GM21526 (cell line): Measurements from ENCODE around the gene MATK.
"Not testable (repeated sequence)": the region's sequence is repeated elsewhere in the genome, so short reads cannot be mapped to it uniquely, and the experiment has no call there.

Experiments used
- ATAC-seq: cut with Tn5 transposase; IDR thresholded peaks from one replicate; pipeline ENCODE4 v1.9.1; 2021; ENCODE audit warnings: moderate library complexity; ENCODE audit not compliant: unreplicated experiment, low FRiP score

The MATK gene

GRCh38 chr19:3816566-3817218, 30.5 kb upstream of the MATK start:
- ATAC-seq = no peak

- not testable (repeated sequence) for ATAC-seq
Observed at GRCh38 chr19:3816148-3816547, 30.0 kb upstream of the MATK start.

GRCh38 chr19:3814648-3815047, 28.5 kb upstream of the MATK start:
- no peak for ATAC-seq

DNA sequence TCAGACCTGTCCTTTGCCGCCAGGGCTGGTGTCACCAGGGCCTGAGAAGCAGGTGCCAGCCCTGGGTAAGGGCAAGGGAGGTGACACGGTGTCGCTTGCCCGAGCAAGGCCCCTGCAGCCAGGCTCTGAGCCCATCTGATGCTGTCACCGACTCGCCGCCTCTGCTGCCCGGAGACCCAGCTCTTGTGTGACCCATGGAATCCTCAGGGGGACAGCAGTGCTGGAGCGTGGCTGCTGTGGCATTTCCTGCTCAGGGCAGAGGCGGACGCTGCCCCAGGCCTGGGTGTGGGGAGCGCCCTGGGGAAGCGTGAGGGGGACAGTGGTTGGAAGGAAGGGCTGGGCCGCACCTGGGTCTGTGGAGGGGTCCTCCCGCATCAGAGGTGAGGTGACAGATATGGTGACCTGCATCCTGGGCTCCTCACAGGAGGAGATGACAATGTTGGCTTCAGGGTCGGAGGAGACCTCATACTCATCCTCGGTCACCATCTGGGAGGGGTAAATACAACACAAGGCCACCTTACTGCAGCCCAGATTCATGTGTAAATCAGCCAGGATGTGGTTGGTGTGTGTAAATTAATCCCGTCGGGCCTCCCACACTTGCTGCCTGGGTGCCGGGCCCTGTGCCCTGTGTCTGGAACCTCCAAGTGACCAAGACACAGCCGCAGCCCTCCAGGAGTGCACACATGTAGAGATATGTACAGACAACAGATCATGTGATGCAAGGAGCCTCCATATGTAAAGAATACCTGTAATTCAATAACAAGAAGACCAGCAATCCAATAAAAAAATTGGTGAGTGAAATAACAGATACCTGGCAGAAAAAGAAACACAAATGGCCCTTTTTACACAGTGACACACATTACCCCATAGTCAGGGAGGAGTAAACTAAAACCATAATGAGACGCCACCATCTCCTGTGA, 27.6 kb upstream of the MATK start:
- ATAC-seq = no peak

GRCh38 chr19:3810708-3811355, 24.7 kb upstream of the MATK start:
- ATAC-seq = no peak

GRCh38 chr19:3809881-3810707, 23.9 kb upstream of the MATK start:
- no peak for ATAC-seq

DNA sequence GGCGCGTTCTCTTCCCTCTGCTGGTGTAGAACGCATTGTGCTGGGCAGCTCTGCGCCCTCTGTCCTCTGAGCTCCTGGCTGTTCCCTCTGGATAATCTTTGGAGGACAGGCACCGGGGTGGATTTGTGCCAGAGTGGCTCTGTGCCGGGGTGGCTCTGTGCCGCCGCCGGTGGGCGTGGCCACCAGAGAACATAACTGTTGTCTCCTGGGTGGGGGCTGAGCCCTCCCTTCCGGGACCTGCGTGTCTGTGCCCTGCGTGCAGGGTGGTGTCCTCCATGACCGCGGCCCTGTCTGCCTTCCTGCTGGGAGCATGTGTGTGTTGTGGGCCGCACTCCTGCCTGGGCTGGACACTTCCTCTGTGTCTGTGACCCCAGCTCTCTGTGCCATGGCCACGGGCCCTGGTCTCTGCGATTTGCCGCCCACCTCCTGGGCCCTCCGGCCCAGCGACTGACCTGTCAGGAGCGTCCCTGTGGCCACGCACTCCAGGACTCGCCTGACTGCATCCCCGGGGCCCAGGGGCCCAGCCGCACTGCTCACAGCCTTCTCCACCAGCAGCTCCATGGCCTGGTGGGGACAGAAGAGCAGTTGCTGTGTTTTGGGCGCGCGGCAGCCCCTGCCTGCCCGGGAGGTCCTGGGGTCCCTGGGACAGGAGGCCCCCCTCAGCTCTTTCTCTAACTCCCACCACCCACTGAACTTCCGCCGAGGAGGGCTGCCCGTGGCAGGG, 22.4 kb upstream of the MATK start:
- no peak for ATAC-seq

DNA sequence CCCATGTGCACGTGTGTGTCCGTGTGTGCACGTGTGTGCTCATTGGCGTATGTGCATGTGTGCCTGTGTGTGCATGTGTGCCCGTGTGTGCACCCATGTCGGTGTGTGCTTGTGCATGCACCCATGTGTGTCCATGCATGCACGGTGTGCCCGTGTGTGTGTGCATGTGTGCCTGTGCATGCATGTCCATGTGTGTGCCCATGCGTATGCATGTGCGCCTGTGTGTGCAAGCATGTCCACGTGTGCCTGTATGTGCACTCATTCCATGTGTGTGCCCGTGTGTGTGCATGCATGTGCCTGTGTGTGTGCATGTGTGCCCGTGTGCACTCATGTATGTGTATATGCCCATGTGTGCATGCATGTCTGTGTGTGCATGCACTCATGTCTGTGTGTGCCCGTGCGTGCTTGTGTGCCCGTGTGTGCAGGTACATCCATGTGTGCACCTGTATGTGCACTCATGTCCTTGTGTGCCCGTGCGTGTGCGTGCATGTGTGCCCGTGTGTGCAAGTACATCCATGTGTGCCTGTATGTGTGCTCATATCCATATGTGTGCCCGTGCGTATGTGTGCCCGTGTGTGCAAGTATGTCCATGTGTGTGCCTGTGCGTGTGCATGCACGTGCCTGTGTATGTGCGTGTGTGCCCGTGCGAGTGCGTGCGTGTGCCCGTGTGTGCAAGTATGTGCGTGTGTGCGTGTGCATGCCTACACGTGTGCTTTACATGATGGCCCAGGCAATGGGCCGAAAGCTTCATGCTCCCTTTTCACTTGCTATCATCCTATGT, 21.6 kb upstream of the MATK start:
- ATAC-seq = no peak

DNA sequence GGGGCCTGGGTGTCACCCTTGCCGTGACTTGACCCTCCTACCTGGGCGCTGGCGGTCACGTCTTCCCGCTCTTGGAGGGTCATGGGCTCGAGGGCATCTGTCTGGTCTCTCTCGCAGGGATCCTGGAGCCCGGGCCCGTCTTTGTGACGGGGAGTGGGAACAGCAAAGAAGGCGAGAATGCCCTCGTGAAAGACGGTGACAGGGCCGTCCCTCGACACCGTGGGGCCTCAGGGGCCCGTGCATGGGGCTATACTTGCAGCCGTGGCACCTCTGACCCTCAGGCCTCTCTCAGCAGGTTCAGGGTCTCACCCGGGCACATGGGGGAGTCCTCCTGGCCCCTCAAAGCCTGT, 20.9 kb upstream of the MATK start:
- no peak for ATAC-seq

DNA sequence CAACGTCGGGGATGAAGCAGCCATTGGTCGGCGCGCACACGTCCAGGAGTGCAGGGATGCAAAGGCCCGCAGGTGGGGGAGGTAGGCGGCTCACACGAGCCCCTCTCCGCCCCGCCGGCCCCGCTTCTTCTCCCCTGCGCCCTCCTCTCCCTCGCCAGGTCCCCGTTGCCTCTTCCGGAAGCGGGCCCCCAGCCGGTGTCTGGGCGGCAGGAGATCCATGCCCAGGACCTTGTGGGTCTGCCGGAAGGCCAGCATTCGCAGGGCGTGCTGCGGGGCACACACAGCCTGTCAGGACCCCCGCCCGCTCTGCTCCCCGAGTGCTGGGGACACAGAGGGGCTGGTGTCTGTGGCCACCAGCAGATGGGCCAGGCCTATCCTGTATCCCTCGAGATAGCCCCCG, 19.7 kb upstream of the MATK start:
- no peak for ATAC-seq

- no peak for ATAC-seq
Observed at GRCh38 chr19:3804429-3804828, 18.2 kb upstream of the MATK start.

DNA sequence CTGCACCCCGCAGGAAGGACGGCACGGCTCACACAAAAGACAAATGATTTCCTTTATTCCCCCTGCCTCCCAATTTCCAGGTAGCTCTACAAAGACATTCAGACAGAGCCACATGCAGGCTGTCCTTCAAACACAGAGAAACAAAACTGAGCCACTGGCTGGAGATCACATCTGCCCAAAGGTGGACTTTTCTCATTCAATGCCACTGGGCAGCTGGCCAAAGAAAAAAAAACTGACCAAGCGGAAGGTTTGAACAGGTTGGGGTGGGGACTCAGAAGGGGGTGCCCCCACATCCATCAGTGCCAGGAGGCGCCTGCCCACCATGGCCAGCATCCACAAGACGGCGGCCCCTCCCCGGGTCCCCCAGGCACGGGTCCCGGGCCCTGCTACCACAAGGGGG, 17.8 kb upstream of the MATK start:
- no peak for ATAC-seq

DNA sequence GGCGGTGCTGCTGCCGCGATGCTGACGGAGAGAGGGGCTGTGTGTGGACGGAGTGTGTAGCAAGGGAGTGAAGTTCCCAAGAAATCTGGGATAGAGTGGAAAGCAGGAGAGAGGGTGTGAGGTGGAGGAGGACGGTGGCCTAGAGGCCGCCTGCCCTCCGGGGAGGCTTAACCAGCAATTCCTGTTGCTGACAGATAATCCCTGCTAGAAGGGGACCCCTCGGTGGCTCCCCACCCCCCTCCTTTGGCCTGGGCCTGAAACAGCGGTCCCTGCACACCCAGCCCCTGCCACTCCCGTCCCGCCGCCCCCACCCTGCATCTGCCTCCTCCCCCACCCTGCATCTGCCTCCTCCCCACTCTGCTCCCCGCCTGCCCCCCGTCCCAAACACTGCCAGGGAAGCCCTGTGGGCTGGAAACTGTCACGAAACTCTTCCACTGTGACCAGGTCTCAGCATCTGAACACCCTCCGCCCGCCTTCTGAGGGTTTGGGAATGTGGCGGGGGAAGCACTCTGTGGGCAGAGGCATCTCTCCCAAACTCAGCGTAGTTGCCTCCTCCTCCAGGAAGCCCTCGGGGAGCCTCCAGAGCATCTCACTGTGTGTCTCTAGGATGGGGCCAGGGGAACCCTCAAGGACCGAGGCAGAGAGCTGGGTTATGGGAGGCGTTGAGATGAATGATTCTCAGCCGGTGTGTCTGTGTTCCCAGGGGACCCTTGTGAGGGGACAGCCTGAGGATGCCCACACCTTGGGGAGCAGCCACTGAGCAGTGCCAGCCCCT, 17.1 kb upstream of the MATK start:
- ATAC-seq = no peak

- ATAC-seq = no peak
Observed at GRCh38 chr19:3801412-3802096, 15.4 kb upstream of the MATK start.

GRCh38 chr19:3800996-3801395, 14.8 kb upstream of the MATK start:
- no peak for ATAC-seq

DNA sequence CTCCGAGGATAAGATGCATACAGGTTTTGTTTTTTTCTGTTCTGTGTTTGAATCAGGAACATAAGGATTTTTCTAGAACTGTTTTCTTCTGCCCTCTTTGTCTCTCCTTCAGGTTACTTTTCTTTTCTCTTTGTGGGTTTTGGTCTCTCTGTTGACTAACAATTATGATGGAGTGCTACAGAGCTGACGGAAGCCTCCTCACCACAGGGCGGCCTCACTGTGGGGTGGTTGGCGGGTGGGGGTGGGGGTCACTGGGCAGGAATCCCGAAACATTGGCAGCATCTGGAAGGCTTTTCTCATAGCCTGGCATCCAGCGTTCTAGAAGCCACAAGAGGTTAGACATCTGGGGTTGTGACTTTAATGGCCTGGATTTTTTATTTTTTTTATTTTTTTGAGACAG, 12.0 kb upstream of the MATK start:
- ATAC-seq = no peak

DNA sequence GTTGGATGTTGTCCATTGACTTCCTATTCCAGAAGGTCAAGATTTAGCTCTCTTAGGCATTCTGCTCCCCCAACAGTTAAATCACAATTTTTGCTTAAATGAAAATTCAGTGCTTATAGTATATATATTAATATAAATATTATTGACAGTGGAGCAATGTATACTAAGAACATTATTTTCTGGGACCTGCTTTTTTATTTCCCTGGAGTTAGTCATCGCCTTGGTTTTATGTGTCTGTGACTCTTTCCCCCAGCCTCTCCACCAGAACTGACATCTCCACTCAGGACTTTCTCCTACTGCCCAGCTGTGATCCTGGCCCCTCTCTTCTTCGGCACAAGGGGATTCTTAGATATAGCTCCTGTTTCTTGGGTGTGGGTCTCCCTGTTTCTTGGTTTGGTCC, 10.2 kb upstream of the MATK start:
- no peak for ATAC-seq

DNA sequence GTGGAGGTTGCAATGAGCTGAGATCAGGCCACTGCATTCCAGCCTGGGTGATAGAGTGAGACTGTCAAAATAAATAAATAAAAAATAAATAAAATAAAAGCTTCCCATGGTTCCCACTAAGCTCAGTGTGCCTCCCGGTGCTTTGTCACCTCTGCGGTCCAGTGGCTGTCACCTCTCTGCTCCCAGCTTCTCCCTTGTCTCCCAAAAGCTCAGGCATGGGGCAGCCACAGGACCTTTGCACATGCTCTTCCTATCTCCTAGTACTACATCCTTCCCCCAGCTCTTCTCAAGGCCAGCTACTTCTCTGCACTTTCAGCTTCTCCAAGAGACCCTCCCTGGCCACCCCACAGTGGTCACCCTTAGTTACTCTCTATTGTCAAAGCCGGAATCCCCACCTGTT, 7.6 kb upstream of the MATK start:
- ATAC-seq = no peak
